Bone marrow (tissue), 2 donors: ENCODE results near the gene RCAN1.
A peak's percentile ranks its signal among the peaks of the same experiment; 100 is the strongest.
"Not testable (repeated sequence)": the region's sequence is repeated elsewhere in the genome, so short reads cannot be mapped to it uniquely, and the experiment has no call there.

Experiments used
- DNase-seq, 2 donors: peaks; one replicate each; lab custom pipeline; 2025; lab: John Stamatoyannopoulos, UW

The RCAN1 gene

GRCh38 chr21:34517039-34517438 is 97.9 kb downstream of the RCAN1 start:
- no peak for DNase-seq

GRCh38 chr21:34514576-34515115 is 100.3 kb downstream of the RCAN1 start:
- no peak for DNase-seq

GRCh38 chr21:34513129-34513675 is 101.7 kb downstream of the RCAN1 start:
- no peak for DNase-seq

GRCh38 chr21:34511787-34512455 is 103.0 kb downstream of the RCAN1 start, which contains the start of gene KCNE1:
KCNE1 (minus strand) TSS chr21:34512210; CDS start chr21:34449634, 62,576 bp downstream.
- peak in 1 of 2 donors; percentile 50 for DNase-seq

- no peak for DNase-seq
Measured at GRCh38 chr21:34511181-34511580, 103.7 kb downstream of the RCAN1 start.

- peak; percentile 57 to 59 for DNase-seq
Measured at GRCh38 chr21:34510148-34511142, 104.5 kb downstream of the RCAN1 start.

- no peak for DNase-seq
Measured at GRCh38 chr21:34509151-34509550, 105.8 kb downstream of the RCAN1 start.

GRCh38 chr21:34504595-34504994 is 110.3 kb downstream of the RCAN1 start:
- no peak for DNase-seq

- no peak for DNase-seq
Measured at GRCh38 chr21:34502480-34503106, 112.3 kb downstream of the RCAN1 start.

- no peak for DNase-seq
Measured at GRCh38 chr21:34501716-34502115, 113.2 kb downstream of the RCAN1 start.

GRCh38 chr21:34500191-34500590 is 114.7 kb downstream of the RCAN1 start:
- DNase-seq, result no peak

- no peak for DNase-seq
Measured at GRCh38 chr21:34499116-34499515, 115.8 kb downstream of the RCAN1 start.

- no peak for DNase-seq
Measured at GRCh38 chr21:34498623-34499022, 116.3 kb downstream of the RCAN1 start.

- DNase-seq, result not testable (repeated sequence)
Measured at GRCh38 chr21:34483854-34484253, 131.1 kb downstream of the RCAN1 start.

- DNase-seq, result not testable (repeated sequence)
Measured at GRCh38 chr21:34483435-34483834, 131.5 kb downstream of the RCAN1 start.

GRCh38 chr21:34467333-34467732 is 147.6 kb downstream of the RCAN1 start:
- DNase-seq, result not testable (repeated sequence)
